ENCODE measurements around the gene TMC4. TPM values are rescaled to one million over a fixed set of nuclear protein-coding genes. Genes with fewer than 3 reads are reported as not detected.

Gene TMC4
- total RNA-seq, 1 donor from 2014 or later, result 1.0 TPM

- Histone ChIP-seq H3K4me3 (ENCODE audit: low read length in 3 of 3) (peak within 1 kb of the TSS; percentile 78 to 93 (median 88)), H3K9me3 (ENCODE audit: control insufficient read depth in 3 of 3, low read length in 3 of 3) (no peaks in the 10 kb centered on the region), H3K27ac (ENCODE audit: low read depth, low read length) (peak within 1 kb of the TSS; percentile 95), H3K9ac (ENCODE audit: low read depth in 1 of 3, low read length in 3 of 3) (peak within 1 kb of the TSS; percentile 76 to 93 (median 92)), H3K36me3 (ENCODE audit: control insufficient read depth in 3 of 3, insufficient read depth in 3 of 3, low read length in 3 of 3) (peaks cover 8 to 23% (median 14%) of the 10 kb centered on the region in 3 donors), H3K4me1 (ENCODE audit: control insufficient read depth in 3 of 3, insufficient read depth in 3 of 3, low read length in 3 of 3) (peaks cover 33 to 40% (median 38%) of the 10 kb centered on the region in 3 donors), H3K27me3 (ENCODE audit: control insufficient read depth in 3 of 3, insufficient read depth in 3 of 3, low read length in 3 of 3) (no peaks in the 10 kb centered on the region)
Measured at GRCh38 chr19:54137699-54138488, 35.1 kb downstream of the TMC4 start, which contains the start of gene CNOT3. Gene CNOT3, plus strand, starts transcription at chr19:54137762. Its CDS starts 5,217 bp downstream, at chr19:54142979.

GRCh38 chr19:54136864-54137698 is 35.9 kb downstream of the TMC4 start:
- H3K4me1 ChIP-seq (ENCODE audit: control insufficient read depth in 3 of 3, insufficient read depth in 3 of 3, low read length in 3 of 3), result peaks cover 33 to 40% (median 38%) of the 10 kb centered on the region in 3 donors
- H3K27ac ChIP-seq (ENCODE audit: low read depth, low read length), result peak overlapping the region; percentile 95
- H3K4me3 ChIP-seq (ENCODE audit: low read length in 3 of 3), result peak overlapping the region; percentile 78 to 93 (median 88)
- no peaks in the 10 kb centered on the region for H3K9me3 ChIP-seq (ENCODE audit: control insufficient read depth in 3 of 3, low read length in 3 of 3)
- H3K27me3 ChIP-seq (ENCODE audit: control insufficient read depth in 3 of 3, insufficient read depth in 3 of 3, low read length in 3 of 3), result no peaks in the 10 kb centered on the region
- H3K36me3 ChIP-seq (ENCODE audit: control insufficient read depth in 3 of 3, insufficient read depth in 3 of 3, low read length in 3 of 3), result peaks cover 4 to 18% (median 7%) of the 10 kb centered on the region in 3 donors
- peak overlapping the region; percentile 54 to 92 (median 62) for H3K9ac ChIP-seq (ENCODE audit: low read depth in 1 of 3, low read length in 3 of 3)

GRCh38 chr19:54136086-54136863 is 36.7 kb downstream of the TMC4 start:
- peaks cover 33 to 40% (median 38%) of the 10 kb centered on the region in 3 donors for H3K4me1 ChIP-seq (ENCODE audit: control insufficient read depth in 3 of 3, insufficient read depth in 3 of 3, low read length in 3 of 3)
- peak overlapping the region; percentile 78 to 93 (median 88) for H3K4me3 ChIP-seq (ENCODE audit: low read length in 3 of 3)
- no peaks in the 10 kb centered on the region for H3K9me3 ChIP-seq (ENCODE audit: control insufficient read depth in 3 of 3, low read length in 3 of 3)
- H3K9ac ChIP-seq (ENCODE audit: low read depth in 1 of 3, low read length in 3 of 3), result peak overlapping the region; percentile 54 to 86 (median 62)
- H3K27me3 ChIP-seq (ENCODE audit: control insufficient read depth in 3 of 3, insufficient read depth in 3 of 3, low read length in 3 of 3), result no peaks in the 10 kb centered on the region
- H3K27ac ChIP-seq (ENCODE audit: low read depth, low read length), result peak overlapping the region; percentile 24
- peaks cover 7 to 20% (median 12%) of the 10 kb centered on the region in 3 donors for H3K36me3 ChIP-seq (ENCODE audit: control insufficient read depth in 3 of 3, insufficient read depth in 3 of 3, low read length in 3 of 3)

GRCh38 chr19:54133957-54134590 is 38.9 kb downstream of the TMC4 start:
- Histone ChIP-seq H3K4me1 (ENCODE audit: control insufficient read depth in 3 of 3, insufficient read depth in 3 of 3, low read length in 3 of 3) (peaks cover 18 to 19% (median 19%) of the 10 kb centered on the region in 3 donors), H3K4me3 (ENCODE audit: low read length in 3 of 3) (no peak overlapping the region), H3K36me3 (ENCODE audit: control insufficient read depth in 3 of 3, insufficient read depth in 3 of 3, low read length in 3 of 3) (peaks cover 16 to 22% (median 21%) of the 10 kb centered on the region in 3 donors), H3K27ac (ENCODE audit: low read depth, low read length) (no peak overlapping the region), H3K27me3 (ENCODE audit: control insufficient read depth in 3 of 3, insufficient read depth in 3 of 3, low read length in 3 of 3) (no peaks in the 10 kb centered on the region), H3K9ac (ENCODE audit: low read depth in 1 of 3, low read length in 3 of 3) (no peak overlapping the region), H3K9me3 (ENCODE audit: control insufficient read depth in 3 of 3, low read length in 3 of 3) (no peaks in the 10 kb centered on the region)

GRCh38 chr19:54133312-54133956 is 39.5 kb downstream of the TMC4 start:
- no peaks in the 10 kb centered on the region for H3K9me3 ChIP-seq (ENCODE audit: control insufficient read depth in 3 of 3, low read length in 3 of 3)
- H3K4me1 ChIP-seq (ENCODE audit: control insufficient read depth in 3 of 3, insufficient read depth in 3 of 3, low read length in 3 of 3), result peaks cover 12 to 13% (median 12%) of the 10 kb centered on the region in 3 donors
- no peak overlapping the region for H3K4me3 ChIP-seq (ENCODE audit: low read length in 3 of 3)
- H3K36me3 ChIP-seq (ENCODE audit: control insufficient read depth in 3 of 3, insufficient read depth in 3 of 3, low read length in 3 of 3), result peaks cover 20 to 26% (median 25%) of the 10 kb centered on the region in 3 donors
- H3K9ac ChIP-seq (ENCODE audit: low read depth in 1 of 3, low read length in 3 of 3), result no peak overlapping the region
- H3K27ac ChIP-seq (ENCODE audit: low read depth, low read length), result no peak overlapping the region
- no peaks in the 10 kb centered on the region for H3K27me3 ChIP-seq (ENCODE audit: control insufficient read depth in 3 of 3, insufficient read depth in 3 of 3, low read length in 3 of 3)

GRCh38 chr19:54129617-54129996 is 43.4 kb downstream of the TMC4 start:
- no peak overlapping the region for H3K4me3 ChIP-seq (ENCODE audit: low read length in 3 of 3)
- H3K27ac ChIP-seq (ENCODE audit: low read depth, low read length), result no peak overlapping the region
- H3K27me3 ChIP-seq (ENCODE audit: control insufficient read depth in 3 of 3, insufficient read depth in 3 of 3, low read length in 3 of 3), result no peaks in the 10 kb centered on the region
- no peaks in the 10 kb centered on the region for H3K4me1 ChIP-seq (ENCODE audit: control insufficient read depth in 3 of 3, insufficient read depth in 3 of 3, low read length in 3 of 3)
- H3K36me3 ChIP-seq (ENCODE audit: control insufficient read depth in 3 of 3, insufficient read depth in 3 of 3, low read length in 3 of 3), result peaks cover 49 to 54% (median 54%) of the 10 kb centered on the region in 3 donors
- no peaks in the 10 kb centered on the region for H3K9me3 ChIP-seq (ENCODE audit: control insufficient read depth in 3 of 3, low read length in 3 of 3)
- H3K9ac ChIP-seq (ENCODE audit: low read depth in 1 of 3, low read length in 3 of 3), result no peak overlapping the region

GRCh38 chr19:54128796-54129616 is 44.0 kb downstream of the TMC4 start:
- Histone ChIP-seq H3K27me3 (ENCODE audit: control insufficient read depth in 3 of 3, insufficient read depth in 3 of 3, low read length in 3 of 3) (no peaks in the 10 kb centered on the region), H3K4me1 (ENCODE audit: control insufficient read depth in 3 of 3, insufficient read depth in 3 of 3, low read length in 3 of 3) (no peaks in the 10 kb centered on the region), H3K36me3 (ENCODE audit: control insufficient read depth in 3 of 3, insufficient read depth in 3 of 3, low read length in 3 of 3) (peaks cover 55 to 60% (median 59%) of the 10 kb centered on the region in 3 donors), H3K4me3 (ENCODE audit: low read length in 3 of 3) (no peak overlapping the region), H3K9ac (ENCODE audit: low read depth in 1 of 3, low read length in 3 of 3) (no peak overlapping the region), H3K9me3 (ENCODE audit: control insufficient read depth in 3 of 3, low read length in 3 of 3) (no peaks in the 10 kb centered on the region), H3K27ac (ENCODE audit: low read depth, low read length) (no peak overlapping the region)

GRCh38 chr19:54128441-54128725 is 44.6 kb downstream of the TMC4 start:
- Histone ChIP-seq H3K27me3 (ENCODE audit: control insufficient read depth in 3 of 3, insufficient read depth in 3 of 3, low read length in 3 of 3) (no peaks in the 10 kb centered on the region), H3K36me3 (ENCODE audit: control insufficient read depth in 3 of 3, insufficient read depth in 3 of 3, low read length in 3 of 3) (peaks cover 61 to 66% (median 65%) of the 10 kb centered on the region in 3 donors), H3K4me1 (ENCODE audit: control insufficient read depth in 3 of 3, insufficient read depth in 3 of 3, low read length in 3 of 3) (no peaks in the 10 kb centered on the region), H3K9ac (ENCODE audit: low read depth in 1 of 3, low read length in 3 of 3) (no peak overlapping the region), H3K9me3 (ENCODE audit: control insufficient read depth in 3 of 3, low read length in 3 of 3) (no peaks in the 10 kb centered on the region), H3K27ac (ENCODE audit: low read depth, low read length) (no peak overlapping the region), H3K4me3 (ENCODE audit: low read length in 3 of 3) (no peak overlapping the region)

Measured in skeletal muscle tissue (tissue), 4 donors.